GM12872 (cell line): Measurements from ENCODE around the gene NKX6-2.

ENCODE experiments used
- TF ChIP-seq, protein P1 (sequence below): IDR thresholded peaks from 3 replicates; pipeline ENCODE4 v1.5.1; 2011; ENCODE audit warnings: low read depth, mild to moderate bottlenecking, low read length, moderate library complexity; ENCODE audit not compliant: insufficient read depth

The NKX6-2 gene

DNA sequence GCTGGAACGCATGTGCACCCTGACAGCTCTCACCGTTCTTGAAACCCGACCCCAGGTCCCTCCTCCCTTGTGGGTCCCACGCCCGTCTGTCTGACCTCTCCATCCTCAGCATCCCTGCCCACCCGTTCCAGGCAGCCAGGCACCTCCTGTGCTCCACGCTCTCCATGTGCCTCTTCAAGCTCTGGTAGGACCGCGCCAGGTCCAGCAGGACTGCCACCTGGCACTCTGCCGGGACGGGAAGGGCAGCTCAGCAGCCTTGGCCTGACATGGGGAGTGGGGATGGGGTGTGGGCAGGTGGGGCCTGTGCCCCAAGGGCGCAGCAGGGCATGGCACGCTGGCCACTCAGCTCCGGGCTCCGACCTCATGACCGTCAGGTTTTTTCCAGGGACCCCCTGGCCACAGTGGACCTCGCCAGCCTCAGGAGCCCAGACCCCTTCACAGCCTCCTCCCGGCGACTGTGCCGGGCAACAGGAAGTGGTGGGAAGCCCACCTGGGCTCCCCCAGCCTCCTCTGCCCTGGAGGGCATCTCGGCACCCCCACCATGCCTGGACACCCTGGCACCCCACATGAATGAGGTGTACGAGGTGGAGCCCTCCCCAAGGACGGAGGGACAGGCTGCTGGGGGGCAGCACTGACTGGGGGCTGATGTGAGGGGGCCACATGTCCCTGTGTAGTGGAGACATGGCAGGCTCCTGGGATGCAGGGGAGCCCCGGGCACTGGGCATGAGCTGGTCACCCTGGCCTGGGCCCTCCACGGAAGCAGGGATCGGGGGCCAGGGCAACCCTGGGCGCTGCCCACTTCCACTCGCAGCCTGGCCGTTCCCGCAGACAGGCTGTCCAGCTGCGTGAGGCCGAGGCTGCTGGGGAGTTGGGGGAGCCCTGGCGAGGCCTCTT lies 25.1 kb upstream of the NKX6-2 start:
- TF ChIP-seq, protein P1, sequence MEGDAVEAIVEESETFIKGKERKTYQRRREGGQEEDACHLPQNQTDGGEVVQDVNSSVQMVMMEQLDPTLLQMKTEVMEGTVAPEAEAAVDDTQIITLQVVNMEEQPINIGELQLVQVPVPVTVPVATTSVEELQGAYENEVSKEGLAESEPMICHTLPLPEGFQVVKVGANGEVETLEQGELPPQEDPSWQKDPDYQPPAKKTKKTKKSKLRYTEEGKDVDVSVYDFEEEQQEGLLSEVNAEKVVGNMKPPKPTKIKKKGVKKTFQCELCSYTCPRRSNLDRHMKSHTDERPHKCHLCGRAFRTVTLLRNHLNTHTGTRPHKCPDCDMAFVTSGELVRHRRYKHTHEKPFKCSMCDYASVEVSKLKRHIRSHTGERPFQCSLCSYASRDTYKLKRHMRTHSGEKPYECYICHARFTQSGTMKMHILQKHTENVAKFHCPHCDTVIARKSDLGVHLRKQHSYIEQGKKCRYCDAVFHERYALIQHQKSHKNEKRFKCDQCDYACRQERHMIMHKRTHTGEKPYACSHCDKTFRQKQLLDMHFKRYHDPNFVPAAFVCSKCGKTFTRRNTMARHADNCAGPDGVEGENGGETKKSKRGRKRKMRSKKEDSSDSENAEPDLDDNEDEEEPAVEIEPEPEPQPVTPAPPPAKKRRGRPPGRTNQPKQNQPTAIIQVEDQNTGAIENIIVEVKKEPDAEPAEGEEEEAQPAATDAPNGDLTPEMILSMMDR: no peak

DNA sequence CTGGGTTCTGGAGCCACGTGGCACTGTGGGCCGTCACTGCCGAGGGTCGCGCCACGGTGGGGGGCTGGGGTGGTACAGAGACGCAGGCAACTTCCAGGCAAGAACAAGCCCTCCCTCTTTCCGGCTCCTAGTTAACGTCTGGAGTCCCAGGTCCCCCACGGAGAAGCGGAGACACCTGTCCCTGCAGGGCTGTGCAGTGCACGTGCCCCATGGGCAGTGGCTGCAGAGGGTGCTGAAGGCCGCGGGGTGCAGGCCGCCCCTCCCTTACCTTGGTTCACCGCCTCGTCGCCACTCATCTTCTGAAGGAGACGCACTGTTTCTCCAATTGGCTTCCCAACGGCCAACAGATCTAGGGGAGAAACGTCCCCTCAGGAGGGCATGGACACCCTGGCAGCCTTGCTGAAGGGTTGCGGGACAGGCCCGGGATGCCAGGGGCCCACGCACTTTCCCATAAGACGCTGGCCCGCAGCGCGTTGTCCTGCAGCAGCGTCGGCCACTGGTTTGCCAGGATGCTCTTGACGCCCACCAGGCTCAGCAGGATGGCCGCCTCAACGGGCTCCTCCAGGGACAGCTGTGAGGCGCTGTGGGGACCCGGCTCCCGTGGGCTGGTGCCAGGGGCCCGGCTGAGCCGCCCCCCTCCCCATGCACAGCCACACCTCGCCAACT lies 24.3 kb upstream of the NKX6-2 start:
- TF ChIP-seq, protein P1: no peak

DNA sequence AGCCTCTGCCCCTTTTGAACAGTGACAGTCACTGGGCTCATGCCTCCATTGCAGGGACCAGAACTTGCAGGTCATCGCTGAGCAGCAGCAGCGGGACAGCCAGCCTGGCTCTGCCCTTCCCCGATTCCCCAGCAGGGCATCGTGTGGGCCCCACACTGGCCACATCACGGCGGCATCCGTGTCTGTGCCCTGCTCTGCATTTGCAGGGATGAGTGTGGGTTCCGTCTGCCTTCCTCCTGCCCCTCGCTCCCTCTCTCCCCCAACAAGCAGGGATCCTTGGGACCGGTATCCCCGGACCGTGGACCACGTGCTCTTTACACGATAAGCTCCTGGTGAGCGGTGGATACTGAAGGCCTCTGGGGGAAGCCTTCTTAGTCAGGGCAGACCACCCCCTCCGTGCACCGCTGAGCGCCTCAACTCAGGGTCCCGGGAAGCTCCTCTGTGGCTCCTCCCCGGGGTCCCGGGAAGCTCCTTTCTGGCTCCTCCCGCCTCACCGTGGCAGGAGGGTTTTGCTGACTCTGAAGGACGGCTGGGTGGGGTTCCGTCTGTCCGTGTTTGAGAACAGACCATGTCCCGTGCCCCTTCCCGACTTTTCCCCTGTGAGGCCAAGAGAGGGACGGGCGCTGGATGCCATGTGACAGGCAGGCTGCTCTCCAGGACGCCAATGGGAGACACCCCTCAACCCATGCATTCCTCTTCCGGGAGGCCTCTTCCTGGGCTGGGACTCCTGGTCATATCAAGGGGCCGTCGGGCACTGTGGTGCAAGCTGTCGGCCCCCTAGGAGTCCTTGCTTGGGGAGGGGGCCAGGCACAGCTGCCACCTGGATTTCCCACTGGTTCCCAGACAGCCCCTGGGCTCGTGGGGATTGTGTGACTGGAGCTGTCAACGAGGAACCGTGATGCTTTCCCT lies 23.5 kb upstream of the NKX6-2 start:
- TF ChIP-seq, protein P1: no peak

DNA sequence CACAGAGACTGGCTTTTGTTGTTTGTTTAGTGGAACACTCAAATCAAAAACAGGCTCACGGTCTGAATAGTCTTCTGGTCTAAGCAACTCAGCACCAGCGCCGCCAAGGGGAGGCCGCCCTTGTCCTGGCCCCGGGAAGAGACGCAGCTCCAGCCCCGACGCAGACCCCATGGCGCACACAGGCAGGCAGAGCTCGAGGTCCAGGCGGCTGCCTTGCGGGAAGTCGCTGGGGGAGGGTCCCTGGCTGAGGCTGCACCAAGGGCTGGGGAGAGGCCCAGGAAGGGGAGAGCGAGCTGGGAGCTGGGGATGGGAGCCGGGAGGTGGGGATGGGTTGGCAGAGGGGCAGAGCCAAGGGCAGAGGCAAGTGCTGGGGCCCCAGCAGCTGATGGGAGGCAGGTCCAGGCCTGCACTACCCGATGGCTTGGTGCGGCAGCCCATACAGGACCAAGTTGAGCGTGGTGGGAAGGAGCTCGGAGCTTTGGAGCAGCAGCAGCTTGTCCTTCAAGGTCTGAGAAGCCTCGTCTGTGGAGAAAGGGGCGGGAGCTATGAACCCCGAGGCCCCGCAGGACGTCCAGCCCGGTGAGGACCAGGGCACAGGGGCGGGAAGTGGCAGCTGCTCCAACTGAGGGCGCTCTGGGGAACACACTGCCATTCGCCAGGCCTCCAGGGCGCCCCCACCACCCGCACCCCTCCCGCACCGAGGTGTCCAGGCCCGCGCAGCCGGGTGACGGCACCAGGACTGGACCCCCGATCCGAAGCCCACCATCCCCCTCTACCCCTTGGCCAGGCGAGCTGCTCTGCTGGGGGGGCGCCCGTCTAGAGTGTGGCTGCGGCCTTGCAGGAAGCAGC lies 22.7 kb upstream of the NKX6-2 start:
- TF ChIP-seq, protein P1: no peak

DNA sequence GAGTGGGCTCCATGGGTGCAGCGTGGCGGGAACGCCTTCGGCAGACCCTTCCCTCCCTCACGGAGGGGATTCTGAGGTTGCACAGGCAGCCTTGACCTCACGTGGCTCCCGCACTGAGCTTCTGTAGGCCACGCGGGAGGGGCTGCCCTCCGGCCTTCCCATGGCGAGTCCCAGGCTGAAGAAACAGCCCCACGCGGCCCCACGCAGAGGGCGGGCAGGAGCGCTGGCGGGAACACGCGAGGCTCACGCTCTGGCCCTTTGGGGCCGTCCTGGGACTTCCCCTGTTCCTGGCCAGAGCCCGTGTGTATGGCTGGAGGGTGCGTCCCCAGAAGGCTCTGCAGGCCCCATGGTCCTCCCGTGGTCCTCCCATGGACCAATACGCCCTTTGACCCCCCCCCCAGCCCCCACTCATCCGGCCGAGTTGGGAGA lies 21.7 kb upstream of the NKX6-2 start:
- TF ChIP-seq, protein P1: no peak

DNA sequence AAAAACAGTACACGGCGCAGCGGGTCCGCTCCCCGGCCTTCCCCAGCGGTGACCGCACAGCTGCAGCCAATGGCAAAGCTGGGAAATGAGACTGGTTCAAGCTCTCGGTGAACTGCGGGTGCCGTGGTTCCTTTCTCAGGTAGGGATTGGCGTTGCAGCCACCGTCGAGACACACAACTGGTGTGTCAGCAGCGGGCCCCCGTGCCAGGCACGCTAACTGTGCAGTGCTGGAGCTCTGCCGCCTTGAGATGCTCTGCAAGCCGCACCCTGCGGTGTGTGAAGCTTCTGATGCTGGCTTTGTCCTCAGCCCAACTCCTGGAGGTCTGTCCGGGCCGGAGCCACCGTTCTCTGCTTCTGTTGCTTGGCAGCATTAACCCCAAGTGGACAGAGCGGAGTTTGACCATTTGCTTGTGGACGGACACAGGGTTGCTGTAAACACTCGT lies 20.6 kb upstream of the NKX6-2 start:
- TF ChIP-seq, protein P1: no peak
